GM19351 (cell line): Measurements from ENCODE around the gene CD248.
"Not testable (repeated sequence)": the region's sequence is repeated elsewhere in the genome, so short reads cannot be mapped to it uniquely, and the experiment has no call there.

ENCODE experiments used
- ATAC-seq: cut with Tn5 transposase; IDR thresholded peaks from one replicate; pipeline ENCODE4 v1.9.1; 2021; ENCODE audit warnings: mild to moderate bottlenecking, moderate library complexity; ENCODE audit not compliant: unreplicated experiment

CD248 gene

GRCh38 chr11:66277064-66277463 is 39.8 kb downstream of the CD248 start:
- not testable (repeated sequence) for ATAC-seq

- not testable (repeated sequence) for ATAC-seq
Measured at GRCh38 chr11:66276619-66277018, 40.2 kb downstream of the CD248 start.

- no peak for ATAC-seq
Measured at GRCh38 chr11:66275984-66276612, 40.7 kb downstream of the CD248 start.

- no peak for ATAC-seq
Measured at GRCh38 chr11:66275396-66275795, 41.4 kb downstream of the CD248 start.

GRCh38 chr11:66274219-66274618 is 42.6 kb downstream of the CD248 start:
- no peak for ATAC-seq

GRCh38 chr11:66272596-66272995 is 44.2 kb downstream of the CD248 start:
- no peak for ATAC-seq

GRCh38 chr11:66271816-66272215 is 45.0 kb downstream of the CD248 start:
- no peak for ATAC-seq

- no peak for ATAC-seq
Measured at GRCh38 chr11:66268952-66269905, 47.6 kb downstream of the CD248 start.

- peak; percentile 82 for ATAC-seq
Measured at GRCh38 chr11:66268244-66268951, 48.4 kb downstream of the CD248 start, which contains the start of gene RAB1B. TSS of gene RAB1B (plus strand) at chr11:66268639. CDS start at chr11:66268680, 41 bp downstream.

- peak; percentile 52 for ATAC-seq
Measured at GRCh38 chr11:66267379-66268243, 49.2 kb downstream of the CD248 start.

GRCh38 chr11:66267039-66267378 is 49.8 kb downstream of the CD248 start:
- ATAC-seq: no peak

GRCh38 chr11:66266378-66267038 is 50.3 kb downstream of the CD248 start:
- no peak for ATAC-seq

GRCh38 chr11:66265531-66266377 is 51.1 kb downstream of the CD248 start:
- ATAC-seq: no peak

GRCh38 chr11:66264914-66265313 is 51.9 kb downstream of the CD248 start:
- no peak for ATAC-seq
